ENCODE results near the gene KITLG.

The KITLG gene

GRCh38 chr12:88558340-88558867 lies 21.9 kb downstream of the KITLG start:
- no peaks in the 10 kb centered on the region for H3K27me3 ChIP-seq (replicated peaks; ENCODE audit: insufficient read depth, low read length)
- H3K36me3 ChIP-seq (replicated peaks; ENCODE audit: insufficient read depth, low read length) = no peaks in the 10 kb centered on the region
- H4K20me1 ChIP-seq (ENCODE audit: insufficient read depth, low read length) = no peaks in the 10 kb centered on the region

DNA sequence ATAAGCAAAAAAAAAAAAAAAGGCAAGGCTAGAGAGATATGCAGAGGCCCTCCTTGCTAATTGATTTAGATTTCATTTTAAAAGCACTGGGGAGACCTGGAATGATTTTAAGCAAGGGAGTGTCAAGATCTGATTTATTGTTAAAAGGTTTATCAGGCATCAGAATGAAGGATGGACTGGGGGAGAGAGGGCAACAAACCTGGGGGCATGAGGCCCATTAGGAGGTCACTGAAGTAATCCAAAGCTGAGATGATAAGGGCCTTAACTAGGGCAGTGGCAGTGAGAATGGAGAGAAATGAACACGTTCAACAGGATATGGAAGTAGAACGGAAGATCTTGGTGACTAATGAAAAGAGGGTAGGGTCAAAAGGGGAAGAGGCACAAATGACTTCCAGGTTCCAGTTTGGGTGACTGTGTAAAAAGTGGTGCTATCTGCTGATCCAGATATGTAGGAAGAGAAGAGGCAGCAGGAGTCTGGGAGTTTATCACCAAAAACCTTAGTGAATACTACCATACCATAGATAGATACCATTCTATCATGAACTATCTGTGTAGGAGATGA lies 24.0 kb downstream of the KITLG start:
- no peak for DNase-seq
- H3K4me2 ChIP-seq (ENCODE audit: low read depth, low read length) = no peak overlapping the region

More at GRCh38 chr12:88558340-88558867, 21.9 kb downstream of the KITLG start:
- no peak for DNase-seq
- TF ChIP-seq EZH2 (optimal IDR thresholded peaks at IDR 0.05; ENCODE audit: low read depth, low read length) = no peak
- no peak for TF ChIP-seq EZH2phosphoT487 (IDR thresholded peaks at IDR 0.05; ENCODE audit: low read length)
- TF ChIP-seq, protein P1, sequence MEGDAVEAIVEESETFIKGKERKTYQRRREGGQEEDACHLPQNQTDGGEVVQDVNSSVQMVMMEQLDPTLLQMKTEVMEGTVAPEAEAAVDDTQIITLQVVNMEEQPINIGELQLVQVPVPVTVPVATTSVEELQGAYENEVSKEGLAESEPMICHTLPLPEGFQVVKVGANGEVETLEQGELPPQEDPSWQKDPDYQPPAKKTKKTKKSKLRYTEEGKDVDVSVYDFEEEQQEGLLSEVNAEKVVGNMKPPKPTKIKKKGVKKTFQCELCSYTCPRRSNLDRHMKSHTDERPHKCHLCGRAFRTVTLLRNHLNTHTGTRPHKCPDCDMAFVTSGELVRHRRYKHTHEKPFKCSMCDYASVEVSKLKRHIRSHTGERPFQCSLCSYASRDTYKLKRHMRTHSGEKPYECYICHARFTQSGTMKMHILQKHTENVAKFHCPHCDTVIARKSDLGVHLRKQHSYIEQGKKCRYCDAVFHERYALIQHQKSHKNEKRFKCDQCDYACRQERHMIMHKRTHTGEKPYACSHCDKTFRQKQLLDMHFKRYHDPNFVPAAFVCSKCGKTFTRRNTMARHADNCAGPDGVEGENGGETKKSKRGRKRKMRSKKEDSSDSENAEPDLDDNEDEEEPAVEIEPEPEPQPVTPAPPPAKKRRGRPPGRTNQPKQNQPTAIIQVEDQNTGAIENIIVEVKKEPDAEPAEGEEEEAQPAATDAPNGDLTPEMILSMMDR (IDR thresholded peaks at IDR 0.05; ENCODE audit: low read length) = no peak
- Histone ChIP-seq H3K79me2 (ENCODE audit: low read length) (no peaks in the 10 kb centered on the region), H3K9me3 (replicated peaks; ENCODE audit: insufficient read depth, low read length) (no peaks in the 10 kb centered on the region), H3K9me2 (replicated peaks; ENCODE audit: insufficient read depth, low read length) (no peaks in the 10 kb centered on the region), H3K4me1 (ENCODE audit: low read length) (no peaks in the 10 kb centered on the region), H3K27ac (ENCODE audit: low read length) (no peak overlapping the region), H3K9ac (ENCODE audit: low read length) (no peak overlapping the region), H3K4me2 (ENCODE audit: low read depth, low read length) (no peak overlapping the region), H3K4me3 (ENCODE audit: low read length) (no peak overlapping the region), H2AFZ (ENCODE audit: low read length) (no peak overlapping the region), H3F3A (ENCODE audit: insufficient read depth, low read length) (no peaks in the 10 kb centered on the region)

GRCh38 chr12:88553941-88554658 lies 26.2 kb downstream of the KITLG start:
- no peak for DNase-seq
- Histone ChIP-seq H3K9ac (ENCODE audit: low read length) (no peak overlapping the region), H3K27ac (ENCODE audit: low read length) (no peak overlapping the region)

More for the DNA sequence above, 24.0 kb downstream of the KITLG start:
- Histone ChIP-seq H3K27me3 (replicated peaks; ENCODE audit: insufficient read depth, low read length) (no peaks in the 10 kb centered on the region), H3K4me1 (ENCODE audit: low read length) (no peaks in the 10 kb centered on the region), H3K27ac (ENCODE audit: low read length) (no peak overlapping the region), H2AFZ (ENCODE audit: low read length) (no peak overlapping the region), H3F3A (ENCODE audit: insufficient read depth, low read length) (no peaks in the 10 kb centered on the region), H3K9ac (ENCODE audit: low read length) (no peak overlapping the region), H3K36me3 (replicated peaks; ENCODE audit: insufficient read depth, low read length) (no peaks in the 10 kb centered on the region), H4K20me1 (ENCODE audit: insufficient read depth, low read length) (no peaks in the 10 kb centered on the region), H3K4me3 (ENCODE audit: low read length) (no peak overlapping the region), H3K79me2 (ENCODE audit: low read length) (no peaks in the 10 kb centered on the region), H3K9me3 (replicated peaks; ENCODE audit: insufficient read depth, low read length) (no peaks in the 10 kb centered on the region), H3K9me2 (replicated peaks; ENCODE audit: insufficient read depth, low read length) (no peaks in the 10 kb centered on the region)
- TF ChIP-seq EZH2phosphoT487 (IDR thresholded peaks at IDR 0.05; ENCODE audit: low read length) = no peak
- TF ChIP-seq EZH2 (optimal IDR thresholded peaks at IDR 0.05; ENCODE audit: low read depth, low read length) = no peak
- TF ChIP-seq, protein P1 (IDR thresholded peaks at IDR 0.05; ENCODE audit: low read length) = no peak

More at GRCh38 chr12:88553941-88554658, 26.2 kb downstream of the KITLG start:
- Histone ChIP-seq H3K4me3 (ENCODE audit: low read length) (no peak overlapping the region), H3K4me2 (ENCODE audit: low read depth, low read length) (no peak overlapping the region), H3K36me3 (replicated peaks; ENCODE audit: insufficient read depth, low read length) (no peaks in the 10 kb centered on the region), H3K79me2 (ENCODE audit: low read length) (no peaks in the 10 kb centered on the region), H3K9me3 (replicated peaks; ENCODE audit: insufficient read depth, low read length) (no peaks in the 10 kb centered on the region), H3K27me3 (replicated peaks; ENCODE audit: insufficient read depth, low read length) (no peaks in the 10 kb centered on the region), H3F3A (ENCODE audit: insufficient read depth, low read length) (no peaks in the 10 kb centered on the region), H2AFZ (ENCODE audit: low read length) (no peak overlapping the region), H3K4me1 (ENCODE audit: low read length) (no peaks in the 10 kb centered on the region), H3K9me2 (replicated peaks; ENCODE audit: insufficient read depth, low read length) (no peaks in the 10 kb centered on the region), H4K20me1 (ENCODE audit: insufficient read depth, low read length) (no peaks in the 10 kb centered on the region)
- TF ChIP-seq EZH2phosphoT487 (IDR thresholded peaks at IDR 0.05; ENCODE audit: low read length) (no peak), EZH2 (optimal IDR thresholded peaks at IDR 0.05; ENCODE audit: low read depth, low read length) (no peak)
- TF ChIP-seq, protein P1 (IDR thresholded peaks at IDR 0.05; ENCODE audit: low read length) = no peak

Measured in MM.1S (cell line).